HepG2 (cell line): ENCODE data around the gene GADD45GIP1. TPM values are rescaled to one million over a fixed set of nuclear protein-coding genes. Genes with fewer than 3 reads are reported as not detected.
A peak's percentile ranks its signal among the peaks of the same experiment; 100 is the strongest.

Experiments
- AHDC1 ChIP-seq: sonication (generic); formaldehyde crosslinking; IDR thresholded peaks from 2 replicates; pipeline ENCODE4 v1.5.1; 2020; ENCODE audit warnings: mild to moderate bottlenecking, missing genetic modification reagents, borderline replicate concordance
- CBX1 ChIP-seq: IDR thresholded peaks from one replicate; pipeline ENCODE4 v1.6.1; 2016; ENCODE audit warnings: antibody characterized with exemption, low read depth
- GATAD2A ChIP-seq: IDR thresholded peaks from 2 replicates; pipeline ENCODE4 v1.6.1; 2016
- ISX ChIP-seq: sonication (generic); formaldehyde crosslinking; conservative IDR thresholded peaks from 2 replicates; pipeline ENCODE4 v1.5.0; 2020; ENCODE audit warnings: missing genetic modification reagents
- MAFK ChIP-seq, 2 experiments: IDR thresholded peaks in 1 of 2; conservative IDR thresholded peaks in 1 of 2; 2 replicates each; pipeline ENCODE4 v1.6.1; 2011; ENCODE audit warnings: improper control_type of control experiment in 2 of 2, low read length in 2 of 2
- NBN ChIP-seq: fragments of 450-650 bp; conservative IDR thresholded peaks from 2 replicates; pipeline ENCODE4 v1.6.1; 2017
- SNAPC2 ChIP-seq: sonication (generic); formaldehyde crosslinking; IDR thresholded peaks from 2 replicates; pipeline ENCODE4 v1.8.1; 2022; ENCODE audit warnings: mild to moderate bottlenecking, missing genetic modification reagents
- SP4 ChIP-seq: sonication (generic); formaldehyde crosslinking; IDR thresholded peaks from 2 replicates; pipeline ENCODE4 v1.8.1; 2023; ENCODE audit warnings: mild to moderate bottlenecking, missing genetic modification reagents
- TBL1XR1 ChIP-seq: fragments of 150-350 bp; IDR thresholded peaks from 2 replicates; pipeline ENCODE4 v1.6.1; 2014; ENCODE audit warnings: borderline replicate concordance, low read length; ENCODE audit not compliant: partially characterized antibody
- UBTF ChIP-seq: sonication (generic); formaldehyde crosslinking; IDR thresholded peaks from 2 replicates; pipeline ENCODE4 v1.4.0; 2020; ENCODE audit warnings: mild to moderate bottlenecking, missing genetic modification reagents
- USF2 ChIP-seq, 2 experiments: sonication (generic) in 1 of 2; formaldehyde crosslinking in 1 of 2; IDR thresholded peaks; 2 replicates each; pipeline versions ENCODE4 v1.5.1 to v1.6.1; 2011 to 2020; ENCODE audit warnings: borderline replicate concordance in 1 of 2, low read depth in 1 of 2, low read length in 1 of 2, mild to moderate bottlenecking in 1 of 2, missing genetic modification reagents in 1 of 2, moderate library complexity in 1 of 2
- ZNF24 ChIP-seq: fragments of 450-650 bp; IDR thresholded peaks from 2 replicates; pipeline ENCODE4 v1.6.1; 2017; ENCODE audit warnings: antibody characterized with exemption, mild to moderate bottlenecking
- ZNF335 ChIP-seq: sonication (generic); formaldehyde crosslinking; IDR thresholded peaks from 2 replicates; pipeline ENCODE4 v1.4.0; 2020; ENCODE audit warnings: missing genetic modification reagents
- ZNF441 ChIP-seq: sonication (generic); formaldehyde crosslinking; IDR thresholded peaks from 2 replicates; pipeline ENCODE4 v1.7.0; 2021; ENCODE audit warnings: missing genetic modification reagents, borderline replicate concordance
- ZNF616 ChIP-seq: sonication (generic); formaldehyde crosslinking; IDR thresholded peaks from 2 replicates; pipeline ENCODE4 v1.5.0; 2020; ENCODE audit warnings: low read depth, mild to moderate bottlenecking, missing genetic modification reagents
- ZNF674 ChIP-seq: sonication (generic); formaldehyde crosslinking; IDR thresholded peaks from 2 replicates; pipeline ENCODE4 v1.5.0; 2020; ENCODE audit warnings: low read depth, mild to moderate bottlenecking, missing genetic modification reagents
- polyA plus RNA-seq, 8 experiments: library from polyadenylated mRNA; depleted of rRNA in 3 of 8; stranded (reverse) in 7 of 8; unstranded in 1 of 8; fragments of >200 nt; fragmentation: Illumina TruSeq in 4 of 8; extraction: Trizol in 4 of 8; gene quantifications; 2 replicates each; pipeline versions ENCODE4 v1.2.1 to v1.2.3, GENCODE V29; 2011 to 2016; ENCODE audit warnings: low read depth in 4 of 8, missing spikeins in 1 of 8, mixed read lengths in 1 of 8; ENCODE audit not compliant: insufficient read depth in 1 of 8
- total RNA-seq, 5 experiments: library from RNA; depleted of rRNA; stranded (reverse); fragments of >200 nt; fragmentation: Illumina TruSeq; extraction: Trizol; gene quantifications; 2 replicates each; pipeline ENCODE4 v1.2.3, GENCODE V29; 2016; ENCODE audit warnings: low read depth in 1 of 5
- TF ChIP-seq, protein P1 (sequence below): sonication (generic); formaldehyde crosslinking; IDR thresholded peaks from 2 replicates; pipeline ENCODE4 v1.4.0; 2020; ENCODE audit warnings: missing genetic modification reagents

Gene GADD45GIP1
- total and polyA plus RNA-seq, 2 of the 13 experiments (the other 11 are each of a cell fraction or from before 2014, with no cell fraction given), result 24.6 to 30.7 TPM

- TF ChIP-seq, protein P1, sequence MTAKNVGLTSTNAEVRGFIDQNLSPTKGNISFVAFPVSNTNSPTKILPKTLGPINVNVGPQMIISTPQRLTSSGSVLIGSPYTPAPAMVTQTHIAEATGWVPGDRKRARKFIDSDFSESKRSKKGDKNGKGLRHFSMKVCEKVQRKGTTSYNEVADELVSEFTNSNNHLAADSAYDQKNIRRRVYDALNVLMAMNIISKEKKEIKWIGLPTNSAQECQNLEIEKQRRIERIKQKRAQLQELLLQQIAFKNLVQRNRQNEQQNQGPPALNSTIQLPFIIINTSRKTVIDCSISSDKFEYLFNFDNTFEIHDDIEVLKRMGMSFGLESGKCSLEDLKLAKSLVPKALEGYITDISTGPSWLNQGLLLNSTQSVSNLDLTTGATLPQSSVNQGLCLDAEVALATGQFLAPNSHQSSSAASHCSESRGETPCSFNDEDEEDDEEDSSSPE, result peak; percentile 95
- TF ChIP-seq USF2 (IDR thresholded peaks at IDR 0.05; ENCODE audit: low read depth, low read length), result peak; percentile 84
- TF ChIP-seq USF2 (CRISPR knock-in tag; IDR thresholded peaks at IDR 0.05; ENCODE audit: borderline replicate concordance), result peak; percentile 94; the same call in 1 of the 2 replicates
- TF ChIP-seq SNAPC2, result no peak
- peak; percentile 75; the same call in 1 of the 2 replicates for TF ChIP-seq ZNF616
- TF ChIP-seq ISX (CRISPR knock-in tag), result peak; percentile 46; the same call in 1 of the 2 replicates
- TF ChIP-seq ZNF441 (CRISPR knock-in tag), result no peak; the same call in 1 of the 2 replicates
- peak; percentile 86 for TF ChIP-seq GATAD2A (CRISPR knock-in tag)
- TF ChIP-seq CBX1, result peak; percentile 46
- TF ChIP-seq SP4 (CRISPR knock-in tag), result peak; percentile 91
- TF ChIP-seq NBN, result no peak
- TF ChIP-seq ZNF24, result no peak
- TF ChIP-seq ZNF674 (CRISPR knock-in tag), result 0 out of 2 replicates have a peak, but pooled peaks have one; percentile 79
- TF ChIP-seq MAFK (conservative IDR thresholded peaks at IDR 0.05 in 1 of 2, IDR thresholded peaks at IDR 0.05 in 1 of 2; ENCODE audit: low read length in 2 of 2), result no peak
- no peak for TF ChIP-seq TBL1XR1
- TF ChIP-seq UBTF, result peak; percentile 58; the same call in 1 of the 2 replicates
- TF ChIP-seq ZNF335 (CRISPR knock-in tag), result peak; percentile 90
- TF ChIP-seq AHDC1 (CRISPR knock-in tag), result 0 out of 2 replicates have a peak, but pooled peaks have one; percentile 12
Measured at GRCh38 chr19:12937927-12938778, 18.9 kb downstream of the GADD45GIP1 start, which contains the start of gene CALR (continued).
